ENCODE results near the gene UBE2B.
"Not testable (repeated sequence)": the region's sequence is repeated elsewhere in the genome, so short reads cannot be mapped to it uniquely, and the experiment has no call there.

UBE2B gene

DNA sequence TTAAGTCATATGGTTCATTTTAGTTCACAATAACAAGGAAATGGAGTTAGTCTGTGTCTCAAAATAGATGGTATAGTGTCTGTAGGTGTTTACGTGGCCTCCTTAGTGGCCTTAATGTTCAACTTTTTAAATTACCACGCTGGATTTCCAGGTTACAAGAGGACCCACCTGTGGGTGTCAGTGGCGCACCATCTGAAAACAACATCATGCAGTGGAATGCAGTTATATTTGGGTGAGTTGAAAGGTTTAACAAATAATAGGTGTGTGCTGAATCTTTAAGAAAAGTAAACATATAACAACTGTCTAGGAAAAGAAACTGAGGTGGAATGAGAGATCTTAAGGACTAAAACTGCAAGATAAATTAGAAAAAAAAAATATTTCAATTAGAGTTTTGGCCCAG is 2.9 kb downstream of the UBE2B start:
- H3K4me3 ChIP-seq (ENCODE audit: low read depth, low read length): no peak overlapping the region
- no peaks in the 10 kb centered on the region; the same call in 1 of the 2 replicates for H3K4me1 ChIP-seq
- TF ChIP-seq, protein P1, sequence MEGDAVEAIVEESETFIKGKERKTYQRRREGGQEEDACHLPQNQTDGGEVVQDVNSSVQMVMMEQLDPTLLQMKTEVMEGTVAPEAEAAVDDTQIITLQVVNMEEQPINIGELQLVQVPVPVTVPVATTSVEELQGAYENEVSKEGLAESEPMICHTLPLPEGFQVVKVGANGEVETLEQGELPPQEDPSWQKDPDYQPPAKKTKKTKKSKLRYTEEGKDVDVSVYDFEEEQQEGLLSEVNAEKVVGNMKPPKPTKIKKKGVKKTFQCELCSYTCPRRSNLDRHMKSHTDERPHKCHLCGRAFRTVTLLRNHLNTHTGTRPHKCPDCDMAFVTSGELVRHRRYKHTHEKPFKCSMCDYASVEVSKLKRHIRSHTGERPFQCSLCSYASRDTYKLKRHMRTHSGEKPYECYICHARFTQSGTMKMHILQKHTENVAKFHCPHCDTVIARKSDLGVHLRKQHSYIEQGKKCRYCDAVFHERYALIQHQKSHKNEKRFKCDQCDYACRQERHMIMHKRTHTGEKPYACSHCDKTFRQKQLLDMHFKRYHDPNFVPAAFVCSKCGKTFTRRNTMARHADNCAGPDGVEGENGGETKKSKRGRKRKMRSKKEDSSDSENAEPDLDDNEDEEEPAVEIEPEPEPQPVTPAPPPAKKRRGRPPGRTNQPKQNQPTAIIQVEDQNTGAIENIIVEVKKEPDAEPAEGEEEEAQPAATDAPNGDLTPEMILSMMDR (IDR thresholded peaks at IDR 0.05; ENCODE audit: low read depth, low read length): no peak
- H3K36me3 ChIP-seq: peaks cover 29% of the 10 kb centered on the region
- no peak for DNase-seq
- H3K27me3 ChIP-seq: no peaks in the 10 kb centered on the region
- H3K9me3 ChIP-seq: no peaks in the 10 kb centered on the region

DNA sequence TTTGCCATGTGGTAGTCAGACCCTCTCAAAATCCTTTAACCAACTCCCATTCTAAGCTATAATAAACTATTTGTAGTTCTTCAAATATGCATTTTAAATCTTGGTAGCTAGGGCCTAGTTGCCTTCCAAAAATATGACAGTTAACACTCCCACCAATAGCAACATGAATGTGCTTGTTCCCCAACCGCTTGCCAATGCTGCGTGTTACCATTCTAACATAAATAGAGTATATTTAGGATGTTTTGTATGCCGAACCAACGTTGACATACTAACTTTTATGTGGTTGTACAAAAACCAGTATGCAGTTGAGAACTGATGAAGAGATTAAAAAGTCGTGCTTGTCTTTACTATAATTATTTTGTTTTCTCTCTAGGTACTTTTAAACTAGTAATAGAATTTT is 9.0 kb downstream of the UBE2B start:
- Histone ChIP-seq H3K9me3 (no peaks in the 10 kb centered on the region), H3K36me3 (peaks cover 64% of the 10 kb centered on the region), H3K4me3 (ENCODE audit: low read depth, low read length) (no peak overlapping the region), H3K4me1 (no peaks in the 10 kb centered on the region), H3K27me3 (no peaks in the 10 kb centered on the region)
- TF ChIP-seq, protein P1 (IDR thresholded peaks at IDR 0.05; ENCODE audit: low read depth, low read length): no peak
- no peak for DNase-seq

DNA sequence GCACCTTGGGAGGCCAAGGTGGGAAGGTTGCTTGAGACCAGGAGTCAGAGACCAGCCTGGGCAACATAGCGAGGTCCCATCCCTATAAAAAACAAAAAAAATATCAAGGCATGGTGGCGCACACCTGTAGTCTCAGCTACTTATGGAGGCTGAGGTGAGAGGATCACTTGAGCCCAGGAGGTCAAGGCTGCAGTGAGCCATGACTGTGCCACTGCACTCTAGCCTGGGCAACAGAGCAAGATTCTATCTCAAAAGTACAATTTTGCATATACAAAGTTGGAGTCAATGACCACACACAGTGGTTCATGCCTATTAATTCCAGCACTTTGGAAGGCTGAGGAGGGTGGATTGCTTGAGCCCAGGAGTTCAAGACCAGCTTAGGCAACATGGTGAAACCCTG is 10.8 kb downstream of the UBE2B start:
- H3K9me3 ChIP-seq; H3K4me1 ChIP-seq; H3K27me3 ChIP-seq; H3K4me3 ChIP-seq (ENCODE audit: low read depth, low read length); DNase-seq: not testable (repeated sequence)
- H3K36me3 ChIP-seq: peaks cover 65% of the 10 kb centered on the region

DNA sequence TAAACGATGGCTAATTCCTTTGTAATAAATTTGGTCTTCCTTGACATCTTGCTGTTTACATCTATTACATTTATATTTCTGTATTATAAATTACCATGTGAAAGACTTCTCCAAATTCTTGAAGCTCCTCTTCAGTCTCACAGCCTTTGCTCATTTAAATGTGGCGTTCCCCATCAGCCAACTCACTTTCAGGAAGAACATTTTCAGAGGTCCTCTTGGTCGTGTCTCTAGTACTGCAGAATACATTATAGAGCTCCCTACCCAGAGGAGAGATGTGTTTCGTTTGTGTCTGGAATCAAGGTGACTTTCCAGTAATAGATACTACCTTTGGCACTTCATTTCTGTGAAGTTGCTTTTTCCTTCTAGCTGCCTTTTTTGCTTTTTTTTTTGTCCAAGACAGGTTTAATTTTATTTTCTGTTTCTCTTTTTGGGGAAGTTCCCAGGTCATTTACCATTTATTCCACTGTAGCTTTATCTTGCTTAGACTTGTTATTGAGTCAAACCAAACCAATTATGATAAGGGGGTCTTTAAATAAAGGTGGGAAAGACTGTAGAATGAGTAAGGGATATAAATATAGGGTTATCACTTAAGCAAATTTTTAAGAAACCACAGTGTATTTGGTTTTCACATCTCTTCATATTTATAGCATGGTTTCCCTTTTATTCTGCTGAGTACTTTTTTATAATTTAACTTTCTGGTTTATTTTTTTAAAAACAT is 12.8 kb downstream of the UBE2B start:
- DNase-seq: no peak
- TF ChIP-seq, protein P1 (IDR thresholded peaks at IDR 0.05; ENCODE audit: low read depth, low read length): no peak
- Histone ChIP-seq H3K4me1 (no peaks in the 10 kb centered on the region), H3K9me3 (no peaks in the 10 kb centered on the region), H3K4me3 (ENCODE audit: low read depth, low read length) (no peak overlapping the region), H3K36me3 (peaks cover 72% of the 10 kb centered on the region), H3K27me3 (no peaks in the 10 kb centered on the region)

DNA sequence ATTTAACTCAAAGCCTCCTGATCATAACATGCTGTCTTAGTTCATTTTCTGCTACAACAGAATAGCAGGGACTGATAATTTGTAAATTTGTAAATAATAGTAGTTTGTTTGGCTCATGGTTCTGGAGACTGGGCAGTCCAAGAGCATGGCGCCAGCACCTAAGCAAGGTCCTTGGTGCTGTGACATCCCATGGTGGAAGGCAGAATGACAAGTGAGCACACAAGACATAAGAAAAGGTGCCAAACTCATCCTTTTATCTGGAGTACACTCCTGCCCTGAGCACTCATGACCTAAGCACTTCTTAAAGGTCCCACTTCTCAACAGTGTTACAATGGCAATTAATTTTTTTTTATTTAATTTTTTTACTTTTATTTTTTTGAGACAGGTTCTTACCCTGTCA is 16.1 kb downstream of the UBE2B start:
- H3K36me3 ChIP-seq: peaks cover 78% of the 10 kb centered on the region
- no peak for DNase-seq
- H3K4me3 ChIP-seq (ENCODE audit: low read depth, low read length): no peak overlapping the region

DNA sequence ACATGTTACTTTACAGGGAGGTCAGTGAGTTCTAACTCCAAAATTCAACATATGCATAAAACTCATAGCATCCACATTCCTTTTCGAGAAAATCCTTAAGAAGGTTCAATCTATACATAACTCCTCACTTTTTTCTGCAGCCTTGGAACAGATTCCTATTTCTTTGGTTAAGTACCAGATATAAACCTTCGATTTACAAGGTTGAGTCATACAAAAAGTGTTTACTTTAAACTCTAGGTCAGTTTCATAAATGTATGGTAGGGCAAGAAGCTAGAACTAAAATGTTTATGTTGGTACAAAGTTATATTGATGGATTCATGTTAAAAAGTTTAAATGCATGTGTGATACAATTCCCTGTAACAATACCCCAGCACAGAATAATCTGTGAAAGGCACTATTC is 20.9 kb downstream of the UBE2B start:
- H3K27me3 ChIP-seq: no peaks in the 10 kb centered on the region
- TF ChIP-seq, protein P1 (IDR thresholded peaks at IDR 0.05; ENCODE audit: low read depth, low read length): no peak
- peaks cover 88% of the 10 kb centered on the region for H3K36me3 ChIP-seq
- no peak for DNase-seq
- no peaks in the 10 kb centered on the region for H3K4me1 ChIP-seq
- H3K4me3 ChIP-seq (ENCODE audit: low read depth, low read length): no peak overlapping the region
- no peaks in the 10 kb centered on the region; the same call in 1 of the 2 replicates for H3K9me3 ChIP-seq

More for the DNA sequence above, 16.1 kb downstream of the UBE2B start:
- no peaks in the 10 kb centered on the region for H3K27me3 ChIP-seq
- TF ChIP-seq, protein P1 (IDR thresholded peaks at IDR 0.05; ENCODE audit: low read depth, low read length): no peak
- no peaks in the 10 kb centered on the region for H3K9me3 ChIP-seq
- H3K4me1 ChIP-seq: no peaks in the 10 kb centered on the region

All from BE2C (cell line).